Chondrocyte (in vitro differentiated cells): ENCODE results near the gene ZNF248. TPM values are rescaled to one million over a fixed set of nuclear protein-coding genes. Genes with fewer than 3 reads are reported as not detected.

Source experiments
- DNase-seq: peaks from one replicate; pipeline ENCODE4 v3.0.0; 2021; ENCODE audit warnings: mixed read lengths, low spot score
- H3K27ac Mint-ChIP-seq: one replicate; pipeline ENCODE4 v1.8.0; 2021; ENCODE audit warnings: mild to moderate bottlenecking, moderate library complexity, mixed read lengths; ENCODE audit not compliant: unreplicated experiment
- H3K27me3 Mint-ChIP-seq: 2 replicates; pipeline ENCODE4 v1.8.0; 2021; ENCODE audit warnings: low read depth, mixed read lengths
- H3K36me3 Mint-ChIP-seq: 2 replicates; pipeline ENCODE4 v1.8.0; 2021; ENCODE audit warnings: low read depth, mixed read lengths
- H3K4me1 Mint-ChIP-seq: 2 replicates; pipeline ENCODE4 v1.8.0; 2021; ENCODE audit warnings: low read depth, mild to moderate bottlenecking, mixed read lengths
- H3K4me3 Mint-ChIP-seq: one replicate; pipeline ENCODE4 v1.8.0; 2021; ENCODE audit warnings: mild to moderate bottlenecking, moderate library complexity, mixed read lengths; ENCODE audit not compliant: unreplicated experiment
- H3K9me3 Mint-ChIP-seq: 2 replicates; pipeline ENCODE4 v1.8.0; 2021; ENCODE audit warnings: low read depth, mixed read lengths
- CTCF ChIP-seq: fragments of 200-600 bp; sonication (generic); IDR thresholded peaks from 2 replicates; pipeline ENCODE4 v1.5.0; 2021; ENCODE audit warnings: antibody characterized with exemption, mild to moderate bottlenecking, moderate library complexity
- total RNA-seq: library from RNA; stranded (reverse); gene quantifications from 3 replicates; pipeline ENCODE4 v1.2.1, GENCODE V29; 2021

Gene ZNF248
- total RNA-seq, 1 donor from 2014 or later = 4.8 TPM

- Mint-ChIP-seq H3K27me3 (no peaks in the 10 kb centered on the region), H3K4me3 (no peak overlapping the region), H3K9me3 (peaks cover 62% of the 10 kb centered on the region), H3K27ac (no peak overlapping the region), H3K4me1 (no peaks in the 10 kb centered on the region), H3K36me3 (peaks cover 13% of the 10 kb centered on the region)
- DNase-seq = no peak
- TF ChIP-seq CTCF = no peak
These were observed 92.2 kb downstream of the ZNF248 start for GRCh38 chr10:37765216-37765615.

GRCh38 chr10:37763132-37763531, 94.3 kb downstream of the ZNF248 start:
- Mint-ChIP-seq H3K4me3 (no peak overlapping the region), H3K9me3 (peaks cover 68% of the 10 kb centered on the region), H3K4me1 (no peaks in the 10 kb centered on the region), H3K36me3 (peaks cover 9% of the 10 kb centered on the region), H3K27me3 (no peaks in the 10 kb centered on the region), H3K27ac (no peak overlapping the region)
- no peak for TF ChIP-seq CTCF
- DNase-seq = no peak

- Mint-ChIP-seq H3K27me3 (no peaks in the 10 kb centered on the region), H3K27ac (no peak overlapping the region), H3K36me3 (peaks cover 9% of the 10 kb centered on the region), H3K9me3 (peaks cover 66% of the 10 kb centered on the region), H3K4me1 (no peaks in the 10 kb centered on the region), H3K4me3 (no peak overlapping the region)
- DNase-seq = no peak
- no peak for TF ChIP-seq CTCF
These were observed 95.1 kb downstream of the ZNF248 start for GRCh38 chr10:37762287-37762686.

- no peak overlapping the region for H3K27ac Mint-ChIP-seq
- no peak overlapping the region for H3K4me3 Mint-ChIP-seq
- peaks cover 65% of the 10 kb centered on the region for H3K9me3 Mint-ChIP-seq
- DNase-seq = no peak
- no peaks in the 10 kb centered on the region for H3K27me3 Mint-ChIP-seq
- no peaks in the 10 kb centered on the region for H3K4me1 Mint-ChIP-seq
- TF ChIP-seq CTCF = no peak
- H3K36me3 Mint-ChIP-seq = peaks cover 6% of the 10 kb centered on the region
These were observed 96.6 kb downstream of the ZNF248 start for GRCh38 chr10:37760817-37761216.

GRCh38 chr10:37758074-37758473, 99.3 kb downstream of the ZNF248 start:
- TF ChIP-seq CTCF = no peak
- no peak overlapping the region for H3K27ac Mint-ChIP-seq
- DNase-seq = no peak
- no peaks in the 10 kb centered on the region for H3K4me1 Mint-ChIP-seq
- peaks cover 53% of the 10 kb centered on the region for H3K9me3 Mint-ChIP-seq
- H3K27me3 Mint-ChIP-seq = no peaks in the 10 kb centered on the region
- H3K4me3 Mint-ChIP-seq = no peak overlapping the region
- H3K36me3 Mint-ChIP-seq = peaks cover 2% of the 10 kb centered on the region
